Endothelial cell (in vitro differentiated cells): ENCODE data around the gene PTPRE. TPM values are rescaled to one million over a fixed set of nuclear protein-coding genes. Genes with fewer than 3 reads are reported as not detected.
A peak's percentile ranks its signal among the peaks of the same experiment; 100 is the strongest.

Source experiments
- DNase-seq: peaks from one replicate; pipeline ENCODE4 v3.0.0; 2021; ENCODE audit warnings: low spot score
- H3K27ac Mint-ChIP-seq: one replicate; pipeline ENCODE4 v1.8.0; 2021; ENCODE audit warnings: mixed read lengths, inconsistent platforms; ENCODE audit not compliant: unreplicated experiment
- H3K27me3 Mint-ChIP-seq: one replicate; pipeline ENCODE4 v1.8.0; 2021; ENCODE audit warnings: mild to moderate bottlenecking, moderate library complexity, mixed read lengths, inconsistent platforms; ENCODE audit not compliant: unreplicated experiment
- H3K36me3 Mint-ChIP-seq: one replicate; pipeline ENCODE4 v1.8.0; 2021; ENCODE audit warnings: mild to moderate bottlenecking, low read depth, mixed read lengths, inconsistent platforms; ENCODE audit not compliant: unreplicated experiment
- H3K4me1 Mint-ChIP-seq: one replicate; pipeline ENCODE4 v1.8.0; 2021; ENCODE audit warnings: mild to moderate bottlenecking, mixed read lengths, inconsistent platforms; ENCODE audit not compliant: unreplicated experiment
- H3K4me3 Mint-ChIP-seq: one replicate; pipeline ENCODE4 v1.8.0; 2021; ENCODE audit warnings: mild to moderate bottlenecking, mixed read lengths, inconsistent platforms; ENCODE audit not compliant: unreplicated experiment
- H3K9me3 Mint-ChIP-seq: one replicate; pipeline ENCODE4 v1.8.0; 2021; ENCODE audit warnings: mixed read lengths, inconsistent platforms; ENCODE audit not compliant: unreplicated experiment
- total RNA-seq: library from RNA; stranded (reverse); fragmentation: NEBNext Ultra II Directional; extraction: Animal tissue kit (Norgen Biotek cat#: 25700); gene quantifications from one replicate; pipeline ENCODE4 v1.2.1, GENCODE V29; 2021; ENCODE audit not compliant: unreplicated experiment
- TF ChIP-seq, protein P1 (sequence below): fragments of 200-600 bp; sonication (generic); IDR thresholded peaks from one replicate; pipeline ENCODE4 v1.5.0; 2021; ENCODE audit warnings: antibody characterized with exemption; ENCODE audit not compliant: unreplicated experiment

The PTPRE gene
- total RNA-seq, 1 donor from 2014 or later, result 117 TPM

DNA sequence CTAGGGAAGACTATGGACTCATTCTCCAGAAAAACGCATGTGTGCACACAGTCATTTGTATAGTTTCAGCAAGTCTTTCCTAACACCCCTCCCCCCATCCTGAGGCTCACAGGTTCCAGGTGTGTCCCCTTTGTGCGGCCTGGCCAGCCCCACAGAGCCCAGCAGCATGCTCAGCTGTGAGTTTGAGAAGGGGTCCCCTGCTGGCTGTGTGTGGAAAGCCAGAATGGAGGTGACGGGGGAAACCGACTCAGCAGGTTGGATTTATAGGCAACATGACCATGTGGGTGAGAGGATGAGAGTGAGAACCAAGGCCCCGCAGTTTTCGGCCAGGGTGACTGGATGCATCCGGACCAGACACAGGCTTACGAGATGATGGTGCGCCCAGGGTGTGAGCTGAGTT, 9.9 kb downstream of the PTPRE start:
- Mint-ChIP-seq H3K4me3 (no peak overlapping the region), H3K27me3 (peaks cover 14% of the 10 kb centered on the region)

DNA sequence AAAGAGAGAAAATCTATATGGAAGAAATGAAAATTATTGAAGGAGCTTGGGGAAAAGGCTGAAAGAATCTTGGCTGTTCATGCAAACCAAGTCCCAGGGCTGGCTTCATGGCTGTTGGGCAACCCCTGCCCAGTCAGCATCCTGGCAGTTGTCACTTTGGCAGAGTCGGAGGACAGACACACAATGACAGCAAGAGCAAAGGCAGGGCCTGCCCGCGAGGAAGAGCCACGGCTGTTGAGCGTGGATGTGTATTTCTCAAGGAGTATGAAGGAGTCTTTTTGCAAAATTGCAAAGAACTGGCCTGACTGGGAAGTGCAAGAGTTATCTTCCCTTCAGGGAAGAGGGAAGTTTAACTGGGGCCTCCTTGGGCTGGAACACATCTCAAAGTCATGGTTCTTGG, 11.7 kb downstream of the PTPRE start:
- DNase-seq, result no peak
- TF ChIP-seq, protein P1, sequence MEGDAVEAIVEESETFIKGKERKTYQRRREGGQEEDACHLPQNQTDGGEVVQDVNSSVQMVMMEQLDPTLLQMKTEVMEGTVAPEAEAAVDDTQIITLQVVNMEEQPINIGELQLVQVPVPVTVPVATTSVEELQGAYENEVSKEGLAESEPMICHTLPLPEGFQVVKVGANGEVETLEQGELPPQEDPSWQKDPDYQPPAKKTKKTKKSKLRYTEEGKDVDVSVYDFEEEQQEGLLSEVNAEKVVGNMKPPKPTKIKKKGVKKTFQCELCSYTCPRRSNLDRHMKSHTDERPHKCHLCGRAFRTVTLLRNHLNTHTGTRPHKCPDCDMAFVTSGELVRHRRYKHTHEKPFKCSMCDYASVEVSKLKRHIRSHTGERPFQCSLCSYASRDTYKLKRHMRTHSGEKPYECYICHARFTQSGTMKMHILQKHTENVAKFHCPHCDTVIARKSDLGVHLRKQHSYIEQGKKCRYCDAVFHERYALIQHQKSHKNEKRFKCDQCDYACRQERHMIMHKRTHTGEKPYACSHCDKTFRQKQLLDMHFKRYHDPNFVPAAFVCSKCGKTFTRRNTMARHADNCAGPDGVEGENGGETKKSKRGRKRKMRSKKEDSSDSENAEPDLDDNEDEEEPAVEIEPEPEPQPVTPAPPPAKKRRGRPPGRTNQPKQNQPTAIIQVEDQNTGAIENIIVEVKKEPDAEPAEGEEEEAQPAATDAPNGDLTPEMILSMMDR, result no peak
- H3K4me1 Mint-ChIP-seq, result peaks cover 72% of the 10 kb centered on the region
- no peak overlapping the region for H3K4me3 Mint-ChIP-seq
- no peaks in the 10 kb centered on the region for H3K9me3 Mint-ChIP-seq
- no peak overlapping the region for H3K27ac Mint-ChIP-seq
- H3K27me3 Mint-ChIP-seq, result peaks cover 14% of the 10 kb centered on the region
- peaks cover 12% of the 10 kb centered on the region for H3K36me3 Mint-ChIP-seq

More for the DNA sequence above, 9.9 kb downstream of the PTPRE start:
- Mint-ChIP-seq H3K9me3 (no peaks in the 10 kb centered on the region), H3K36me3 (peaks cover 16% of the 10 kb centered on the region), H3K4me1 (peaks cover 73% of the 10 kb centered on the region), H3K27ac (no peak overlapping the region)
- DNase-seq, result no peak
- TF ChIP-seq, protein P1, result no peak

DNA sequence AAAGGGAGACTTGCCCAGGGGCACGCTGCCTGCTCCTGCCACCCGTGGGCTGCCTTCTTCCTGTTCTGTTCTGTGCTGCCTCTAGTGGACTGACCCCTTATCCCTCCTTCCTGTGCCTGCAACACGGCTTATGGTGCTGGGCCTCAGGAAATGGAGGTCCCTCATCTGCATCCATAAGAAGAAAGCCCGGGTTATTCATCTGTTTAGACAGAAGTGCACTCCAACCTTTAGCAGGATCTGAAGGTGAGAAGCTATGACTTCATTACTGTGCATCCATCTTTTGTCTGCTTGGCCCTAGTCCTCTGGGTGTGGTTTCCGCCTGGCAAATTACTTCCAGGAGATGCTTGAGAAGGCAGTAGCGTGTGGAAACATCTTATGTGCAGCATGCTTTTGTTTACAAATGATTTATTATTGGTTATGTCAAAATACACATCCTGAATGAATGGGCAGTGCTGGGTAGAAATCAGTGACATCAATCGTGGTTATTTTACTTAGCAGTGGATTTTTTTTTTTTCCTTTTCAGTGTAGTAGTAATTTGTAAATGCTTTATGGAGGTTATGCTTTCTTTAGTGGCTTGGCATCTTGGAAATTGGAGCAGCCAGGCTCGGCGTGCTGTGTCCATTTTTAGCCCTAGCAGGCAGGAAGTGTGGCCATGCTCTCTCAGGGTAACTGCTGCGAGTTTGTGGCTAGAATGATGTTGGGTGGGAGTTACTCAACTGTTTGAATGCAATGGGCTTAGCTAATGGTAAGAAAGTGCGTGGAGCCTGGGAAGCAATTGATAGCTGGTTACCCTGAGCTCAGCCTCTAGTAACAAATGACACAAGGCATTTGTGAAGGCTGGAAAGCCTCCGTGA, 12.7 kb downstream of the PTPRE start:
- no peaks in the 10 kb centered on the region for H3K9me3 Mint-ChIP-seq
- peaks cover 17% of the 10 kb centered on the region for H3K27me3 Mint-ChIP-seq
- TF ChIP-seq, protein P1, result no peak
- H3K4me1 Mint-ChIP-seq, result peaks cover 69% of the 10 kb centered on the region
- peaks cover 16% of the 10 kb centered on the region for H3K36me3 Mint-ChIP-seq
- H3K27ac Mint-ChIP-seq, result no peak overlapping the region
- no peak for DNase-seq
- no peak overlapping the region for H3K4me3 Mint-ChIP-seq

DNA sequence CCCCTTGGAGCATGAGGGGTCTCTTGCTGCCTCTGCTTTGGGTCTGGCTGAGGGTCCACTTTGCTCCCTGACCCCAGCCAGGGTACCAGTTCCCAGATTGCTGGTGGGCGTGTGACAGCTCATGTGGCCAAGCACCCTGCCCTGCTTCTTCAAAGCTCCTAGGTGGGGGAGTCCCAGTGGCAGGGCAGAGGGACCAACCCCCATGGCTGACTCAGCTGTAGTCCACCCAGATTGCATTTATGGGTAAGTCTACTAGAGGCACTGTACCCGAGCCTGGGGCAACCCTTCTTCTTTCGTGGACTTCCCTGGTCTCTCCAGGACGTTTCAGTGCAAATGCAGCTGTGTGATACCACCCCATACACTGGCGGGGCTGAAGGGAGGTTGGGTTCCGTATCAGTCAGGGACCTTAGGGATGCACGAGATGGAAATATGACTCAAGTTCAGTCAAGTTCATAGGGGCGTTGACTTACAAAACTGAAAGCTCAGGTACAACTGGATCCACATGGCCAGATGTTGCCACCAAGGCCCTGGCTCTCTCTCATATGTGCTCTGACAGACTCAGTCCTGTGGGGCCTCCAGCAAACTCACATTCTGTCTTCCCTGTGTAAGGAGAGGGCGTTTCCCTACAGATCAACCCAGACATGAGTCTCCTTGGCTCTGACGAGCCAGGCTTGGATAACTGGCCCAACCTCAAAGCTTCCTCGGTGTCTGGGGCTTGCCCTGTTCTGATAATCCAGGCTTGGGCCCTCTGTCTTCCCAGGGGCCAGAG, 13.6 kb downstream of the PTPRE start:
- Mint-ChIP-seq H3K4me3 (no peak overlapping the region), H3K4me1 (peaks cover 68% of the 10 kb centered on the region), H3K36me3 (peaks cover 16% of the 10 kb centered on the region), H3K9me3 (no peaks in the 10 kb centered on the region), H3K27me3 (peaks cover 17% of the 10 kb centered on the region), H3K27ac (peak overlapping the region; percentile 24)
- TF ChIP-seq, protein P1, result no peak
- no peak for DNase-seq
